ENCODE data around the gene COL10A1.
"Not testable (repeated sequence)": the region's sequence is repeated elsewhere in the genome, so short reads cannot be mapped to it uniquely, and the experiment has no call there.

The COL10A1 gene

GRCh38 chr6:116118608-116119007, 7.3 kb downstream of the COL10A1 start:
- DNase-seq = no peak

GRCh38 chr6:116115781-116116180, 10.2 kb downstream of the COL10A1 start:
- no peak for DNase-seq

DNA sequence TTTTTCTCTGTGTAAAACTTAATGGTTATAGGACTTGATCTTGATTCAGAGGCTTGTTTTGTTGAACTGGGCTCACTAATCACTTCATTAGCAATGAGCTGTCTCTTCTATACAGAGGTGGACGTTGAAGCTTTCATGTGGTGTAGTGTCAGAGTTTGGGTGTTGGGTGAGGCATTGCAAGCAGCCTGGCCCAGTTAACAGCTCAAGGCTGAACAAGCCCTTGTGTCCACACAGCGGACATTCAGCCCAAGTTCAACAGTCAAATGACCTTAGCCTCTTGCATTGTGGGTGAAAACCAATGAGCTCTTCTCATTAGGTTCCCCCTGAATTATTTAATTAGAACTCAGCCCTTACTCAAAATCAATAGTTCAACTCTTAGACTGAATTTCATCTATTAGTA, 12.5 kb downstream of the COL10A1 start:
- DNase-seq = no peak

DNA sequence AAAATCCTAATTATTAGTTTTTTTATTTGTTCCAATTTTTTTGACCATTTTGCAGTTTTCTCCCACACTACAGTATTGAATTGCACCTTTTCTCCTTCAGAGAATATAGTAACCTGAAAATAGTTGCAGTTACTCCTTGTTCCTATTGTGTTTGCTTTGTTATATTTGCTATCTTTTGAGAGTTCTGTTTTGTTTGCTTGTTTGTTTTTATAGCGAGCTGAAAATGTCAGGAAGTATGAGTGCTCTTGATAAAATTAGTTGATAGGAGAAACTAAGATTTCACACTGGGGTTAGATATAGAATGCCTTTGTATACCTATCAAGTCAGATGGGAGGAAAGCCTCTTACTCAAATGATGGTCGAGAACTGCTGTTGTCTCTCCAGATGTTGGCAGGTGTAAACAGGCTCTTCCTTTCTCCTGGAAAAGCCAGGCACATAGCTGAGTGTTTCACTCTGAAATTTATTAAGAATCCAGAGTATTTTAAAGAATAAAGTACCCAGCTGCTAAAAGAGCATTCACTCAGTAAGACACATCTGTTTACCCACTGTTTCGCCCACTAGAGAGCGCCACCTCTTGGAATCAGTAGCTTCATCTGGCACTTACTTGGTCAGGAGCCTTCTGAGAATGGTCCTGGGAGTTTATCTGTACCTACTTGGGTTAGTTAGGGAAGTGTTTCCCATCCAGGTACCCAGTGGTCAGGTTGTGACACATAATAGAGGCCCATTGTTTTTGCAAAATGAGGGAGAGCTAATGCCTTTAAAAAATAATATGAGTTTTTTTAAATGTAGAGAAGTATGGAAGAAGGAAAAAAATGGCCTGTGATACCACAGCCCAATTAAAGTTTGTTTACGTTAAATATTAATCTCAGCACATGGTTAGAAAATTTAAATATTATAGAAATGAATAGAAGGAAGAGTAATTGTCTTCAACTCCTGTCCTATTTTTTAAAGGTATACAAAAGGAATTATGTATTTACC, 14.1 kb downstream of the COL10A1 start:
- no peak for DNase-seq

GRCh38 chr6:116108836-116109235, 17.1 kb downstream of the COL10A1 start:
- DNase-seq = no peak

- no peak for DNase-seq
Observed at GRCh38 chr6:116106146-116106545, 19.8 kb downstream of the COL10A1 start.

DNA sequence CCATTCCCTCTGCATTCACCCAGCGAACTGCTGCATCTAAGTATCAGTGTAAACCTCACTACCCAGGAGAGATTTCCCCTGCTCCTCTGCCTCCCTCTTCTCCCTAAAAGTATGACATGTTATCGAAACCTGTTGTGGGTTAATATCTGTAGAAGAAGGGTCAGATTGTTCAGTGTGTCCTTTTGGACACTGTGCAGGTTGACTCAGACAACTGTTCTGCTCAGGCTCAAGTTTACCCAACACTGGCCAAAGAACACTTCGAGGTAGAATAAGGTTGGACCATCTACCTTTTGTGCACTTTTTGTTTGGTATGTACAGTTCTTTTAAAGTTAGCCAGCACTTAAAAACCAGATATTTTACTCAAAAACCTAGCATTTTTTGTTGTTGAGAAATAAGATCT, 20.7 kb downstream of the COL10A1 start:
- DNase-seq = no peak

- no peak for DNase-seq
Observed at GRCh38 chr6:116104636-116105035, 21.3 kb downstream of the COL10A1 start.

GRCh38 chr6:116102873-116103272, 23.1 kb downstream of the COL10A1 start:
- DNase-seq = no peak

- no peak for DNase-seq
Observed at GRCh38 chr6:116101790-116102189, 24.1 kb downstream of the COL10A1 start.

GRCh38 chr6:116101302-116101718, 24.6 kb downstream of the COL10A1 start:
- no peak for DNase-seq

DNA sequence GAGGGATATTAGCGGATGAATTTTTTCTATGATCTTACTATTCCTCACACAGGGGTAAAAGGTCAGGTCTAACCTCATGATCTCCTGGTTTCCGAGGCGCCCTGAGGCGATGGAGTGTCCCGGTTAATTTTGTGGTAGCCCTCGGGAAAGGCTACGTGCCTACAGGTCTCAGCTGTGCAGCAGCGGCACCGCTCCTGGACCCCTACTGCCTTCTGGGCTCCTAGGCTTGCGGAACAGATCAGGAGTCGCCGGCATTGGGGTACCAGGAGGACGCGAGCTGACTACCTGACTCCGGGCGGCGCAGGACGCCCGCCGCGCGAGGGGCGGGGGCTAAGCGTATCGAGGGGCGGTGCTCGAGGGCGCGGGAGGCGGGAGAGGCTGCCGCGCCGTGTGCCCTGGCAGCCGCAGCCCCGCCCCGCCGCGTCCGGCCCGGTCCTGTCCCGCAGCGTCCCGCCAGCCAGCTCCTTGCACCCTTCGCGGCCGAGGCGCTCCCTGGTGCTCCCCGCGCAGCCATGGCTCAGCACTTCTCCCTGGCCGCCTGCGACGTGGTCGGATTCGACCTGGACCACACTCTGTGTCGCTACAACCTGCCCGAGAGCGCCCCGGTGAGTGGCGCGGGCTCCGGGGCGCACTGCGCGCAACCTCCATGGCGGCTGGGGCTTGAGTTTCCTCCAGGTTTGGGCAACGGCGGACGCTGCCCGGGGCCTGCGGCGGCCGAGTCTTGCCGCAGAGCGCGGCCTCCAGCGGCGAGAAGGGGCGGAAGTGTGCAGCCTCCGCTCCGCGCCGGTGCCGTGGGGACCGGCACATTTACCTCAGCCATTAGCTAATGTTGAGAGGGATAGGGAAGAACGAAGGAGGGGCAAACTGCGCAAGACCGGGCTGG, 25.3 kb downstream of the COL10A1 start, which contains the start of gene NT5DC1:
Gene NT5DC1 (plus strand): TSS at position 435 of the 883 bp plus-strand sequence. CDS start 78 bp downstream, at position 513.
- DNase-seq = peak; percentile 90

- no peak for DNase-seq
Observed at GRCh38 chr6:116099036-116099435, 26.9 kb downstream of the COL10A1 start.

GRCh38 chr6:116096979-116097816, 28.7 kb downstream of the COL10A1 start:
- no peak for DNase-seq

- DNase-seq = not testable (repeated sequence)
Observed at GRCh38 chr6:116096048-116096759, 29.7 kb downstream of the COL10A1 start.

- DNase-seq = no peak
Observed at GRCh38 chr6:116094041-116094440, 31.9 kb downstream of the COL10A1 start.

DNA sequence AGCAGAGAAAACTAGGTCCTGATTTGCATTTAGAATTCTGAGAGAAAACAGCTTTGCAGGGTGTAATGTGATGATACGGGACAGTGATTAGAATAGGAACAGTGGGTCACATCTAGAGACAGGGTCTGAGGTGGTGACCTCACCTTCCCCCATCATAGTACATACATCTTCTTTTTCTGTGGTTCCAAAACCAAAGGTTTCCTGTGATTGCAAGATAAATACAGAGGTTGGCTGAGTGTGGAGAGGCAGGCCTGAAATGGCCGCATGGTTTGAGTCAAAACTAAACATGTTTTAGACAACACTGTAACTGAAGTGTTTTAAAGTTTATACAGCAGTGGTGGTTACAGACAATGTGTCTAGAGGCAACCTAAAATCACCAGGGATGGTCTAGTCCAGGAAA, 35.7 kb downstream of the COL10A1 start:
- DNase-seq = no peak

DNA sequence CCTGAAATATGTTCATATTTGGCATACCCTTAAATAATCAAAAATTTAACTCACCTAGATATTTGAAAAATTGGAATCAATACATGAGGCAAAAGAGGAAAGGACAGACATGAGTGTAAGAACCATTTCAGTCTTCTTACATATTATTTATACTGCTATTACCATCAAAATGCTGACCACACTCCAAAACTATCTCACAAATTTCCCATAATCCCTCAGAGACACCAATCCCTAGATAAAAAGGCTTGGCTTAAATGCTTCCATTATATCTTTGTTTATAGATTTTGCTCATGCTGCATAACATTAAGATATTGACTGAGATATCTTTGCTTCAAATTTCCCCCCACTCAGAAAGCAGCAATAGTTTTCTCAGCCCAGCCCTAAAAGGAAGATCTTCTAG, 37.0 kb downstream of the COL10A1 start:
- DNase-seq = no peak

DNA sequence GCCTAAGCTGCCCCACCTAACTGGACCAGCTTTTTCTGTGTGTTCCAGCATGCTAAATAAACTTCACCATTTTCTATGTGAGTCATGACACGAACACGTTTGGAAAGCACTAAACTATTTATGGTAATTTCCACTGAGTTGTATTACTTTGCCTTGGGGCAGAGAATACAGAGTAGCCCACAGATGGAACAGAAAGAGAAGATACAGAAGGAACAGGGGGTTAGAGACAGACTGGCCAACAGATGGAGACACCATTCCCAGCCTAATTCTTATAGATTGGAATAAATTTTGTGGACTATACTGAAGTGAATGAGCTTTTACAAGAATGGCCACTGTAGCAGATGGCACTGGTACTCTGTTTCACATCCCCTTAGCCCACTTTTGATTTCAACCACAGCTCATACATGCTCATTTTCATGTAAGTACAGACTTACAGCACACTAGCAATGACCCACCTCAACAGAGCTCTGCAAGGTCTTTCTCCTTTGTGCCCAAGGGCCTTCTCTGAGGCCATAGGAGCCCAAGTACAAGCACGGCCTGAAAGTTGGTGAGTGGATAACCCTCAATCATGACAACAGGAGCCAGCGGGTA, 38.4 kb downstream of the COL10A1 start:
- no peak for DNase-seq

DNA sequence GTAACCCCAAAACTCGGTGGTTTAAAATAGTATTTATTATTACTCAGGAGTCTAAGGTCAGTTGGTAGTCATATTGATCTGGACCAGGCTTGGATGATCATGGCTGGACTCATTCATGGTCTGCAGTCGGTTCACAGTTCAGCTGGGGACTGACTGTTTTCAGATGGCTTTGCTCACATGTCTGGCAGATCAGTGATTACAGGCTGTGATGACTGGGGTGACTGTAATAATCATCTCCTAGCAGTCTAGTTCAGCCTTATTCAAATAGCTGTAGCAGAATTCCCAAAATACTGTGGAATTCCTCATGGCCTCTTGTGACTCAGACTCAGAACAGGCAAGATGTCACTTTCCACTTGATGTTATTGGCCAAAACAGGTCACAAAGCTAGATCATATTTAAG, 41.6 kb downstream of the COL10A1 start:
- DNase-seq = no peak

DNA sequence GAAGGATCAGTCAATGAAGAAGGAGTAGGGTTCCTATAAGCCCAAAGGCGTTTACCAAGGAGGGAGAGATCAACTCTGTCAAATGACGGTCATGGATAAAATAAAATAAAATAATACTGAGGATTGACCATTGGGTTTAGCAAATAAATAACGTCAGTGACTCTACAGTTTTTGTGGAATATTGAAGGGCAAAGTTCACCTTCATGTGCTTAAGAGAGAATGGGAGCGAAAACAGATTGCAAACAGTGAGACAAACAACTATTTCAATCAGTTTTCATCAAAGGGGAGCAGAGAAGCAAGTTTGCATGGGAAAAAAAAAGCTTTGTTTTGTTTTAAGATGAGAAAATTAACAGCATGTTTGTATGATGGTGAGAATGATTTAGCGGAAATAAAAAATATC, 42.9 kb downstream of the COL10A1 start:
- DNase-seq = no peak

All from activated naive CD4-positive, alpha-beta T cell treated with Interleukin-2 at 50 U/mL for 16 hours (primary cell).